CD4-positive, alpha-beta T cell (primary cell): ENCODE results near the gene ICOS. TPM values are rescaled to one million over a fixed set of nuclear protein-coding genes. Genes with fewer than 3 reads are reported as not detected.

ENCODE experiments used
- ATAC-seq: fragments of 200-7000 bp; cut with Tn5 transposase; one replicate; pipeline ENCODE4 v1.10.0; 2022; ENCODE audit warnings: mild to moderate bottlenecking; ENCODE audit not compliant: poor library complexity
- CTCF ChIA-PET: fragments of 350-600 bp; sonication (Branson Sonifier 250); formaldehyde crosslinking; loops from one replicate; lab custom pipeline; 2021; ENCODE audit warnings: antibody characterized with exemption, inconsistent platforms; lab: Charles Lee
- POLR2A ChIA-PET: fragments of 350-600 bp; sonication (Branson Sonifier 250); formaldehyde crosslinking; loops from one replicate; lab custom pipeline; 2021; ENCODE audit warnings: antibody characterized with exemption, inconsistent platforms; lab: Charles Lee
- DNase-seq, 14 experiments: peaks; one replicate each; pipeline ENCODE4 v3.0.0-alpha.2; 2013 to 2020; ENCODE audit warnings: mixed read lengths in 2 of 14
- H3K27ac ChIP-seq, 2 donors: one replicate each; pipeline versions ENCODE4 v1.5.1 to v1.7.0; 2013; ENCODE audit warnings: low read length in 2 of 2, low read depth in 1 of 2, mild to moderate bottlenecking in 1 of 2
- H3K27me3 ChIP-seq, 2 experiments: 1 replicate in 1 of 2; 2 replicates in 1 of 2; pipeline versions ENCODE4 v1.6.1 to v1.7.0; 2013; ENCODE audit warnings: low read length in 2 of 2, control low read depth in 1 of 2, mild to moderate bottlenecking in 1 of 2, moderate library complexity in 1 of 2; ENCODE audit not compliant: insufficient read depth in 2 of 2, control insufficient read depth in 1 of 2
- H3K36me3 ChIP-seq: one replicate; pipeline ENCODE4 v1.6.1; 2013; ENCODE audit warnings: low read length, control low read depth; ENCODE audit not compliant: insufficient read depth
- H3K4me1 ChIP-seq: one replicate; pipeline ENCODE4 v1.6.1; 2013; ENCODE audit warnings: low read length, control low read depth; ENCODE audit not compliant: insufficient read depth
- H3K4me3 ChIP-seq: one replicate; pipeline ENCODE4 v1.5.1; 2013; ENCODE audit warnings: mild to moderate bottlenecking, low read length, moderate library complexity
- H3K9me3 ChIP-seq, 2 experiments: 1 replicate in 1 of 2; 2 replicates in 1 of 2; pipeline versions ENCODE4 v1.6.1 to v1.7.0; 2013; ENCODE audit warnings: low read length in 2 of 2, mild to moderate bottlenecking in 2 of 2, control low read depth in 1 of 2, moderate library complexity in 1 of 2; ENCODE audit not compliant: control insufficient read depth in 1 of 2, insufficient read depth in 1 of 2
- H3K27ac Mint-ChIP-seq: one replicate; pipeline ENCODE4 v1.8.0; 2020; ENCODE audit warnings: mixed read lengths
- H3K27me3 Mint-ChIP-seq: one replicate; pipeline ENCODE4 v1.8.0; 2021; ENCODE audit warnings: mixed read lengths
- H3K36me3 Mint-ChIP-seq: one replicate; pipeline ENCODE4 v1.8.0; 2021; ENCODE audit warnings: low read depth, mixed read lengths
- H3K4me1 Mint-ChIP-seq: one replicate; pipeline ENCODE4 v1.8.0; 2021; ENCODE audit warnings: low read depth, mixed read lengths
- H3K4me3 Mint-ChIP-seq: one replicate; pipeline ENCODE4 v1.8.0; 2020; ENCODE audit warnings: mild to moderate bottlenecking, mixed read lengths
- H3K9me3 Mint-ChIP-seq: one replicate; pipeline ENCODE4 v1.8.0; 2020; ENCODE audit warnings: mixed read lengths
- intact Hi-C, 2 experiments: fragments of 100-400 bp; cut with DNase I in 1 of 2; cut with micrococcal nuclease in 1 of 2; formaldehyde crosslinking; loops; one replicate each; pipeline versions ENCODE4 v1.15.1 to v1.9.0; 2023 to 2025; cut with DNase I, micrococcal nuclease
- total RNA-seq, 174 experiments: library from RNA in 2 of 174; stranded (reverse) in 2 of 174; gene quantifications; one replicate each; pipeline ENCODE4 v1.2.3 and lab custom pipeline; 2021 to 2026
- TF ChIP-seq, protein P1 (sequence below): fragments of 200-600 bp; IDR thresholded peaks from one replicate; pipeline ENCODE4 v1.8.0; 2022; ENCODE audit warnings: antibody characterized with exemption, mild to moderate bottlenecking

Gene ICOS
- total RNA-seq, 2 experiments from 2014 or later, result 93.3 to 98.1 TPM

DNA sequence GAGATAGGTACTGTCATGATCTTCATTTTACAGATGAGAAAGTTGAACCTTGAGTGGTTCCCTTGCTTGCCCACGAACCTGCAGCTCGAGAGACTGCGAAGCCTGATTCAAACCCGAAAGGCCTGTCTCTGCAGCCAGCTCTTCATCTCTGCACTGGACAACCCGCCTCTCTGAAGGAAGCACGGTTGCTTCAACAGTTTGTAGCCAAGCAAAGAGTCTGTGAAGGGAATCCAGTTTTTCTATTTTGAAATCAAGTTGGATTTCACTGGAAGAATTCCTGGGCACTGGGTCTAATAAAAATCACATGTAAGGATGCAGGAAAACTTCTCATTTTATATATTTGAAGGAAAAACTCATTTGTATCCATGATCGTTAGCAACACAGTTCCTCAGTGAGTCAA lies 21.3 kb upstream of the ICOS start:
- Mint-ChIP-seq H3K36me3 (no peaks in the 10 kb centered on the region), H3K27me3 (no peaks in the 10 kb centered on the region), H3K4me3 (peak overlapping the region; percentile 52), H3K4me1 (peaks cover 25% of the 10 kb centered on the region), H3K27ac (peak overlapping the region; percentile 1), H3K9me3 (no peaks in the 10 kb centered on the region)
- Histone ChIP-seq H3K27ac (no peak overlapping the region), H3K36me3 (no peaks in the 10 kb centered on the region), H3K4me1 (peaks cover 7% of the 10 kb centered on the region), H3K4me3 (peak overlapping the region; percentile 4), H3K27me3 (no peaks in the 10 kb centered on the region), H3K9me3 (no peaks in the 10 kb centered on the region)
- CTCF ChIA-PET, result no interaction called here
- POLR2A ChIA-PET, result interaction anchor here (0.7 to 1.2 kb wide), 3 partner anchors 18 to 100 kb away, joined by 3 to 5 read pairs (median 3); partner anchors contain the start of gene ICOS
- TF ChIP-seq, protein P1, sequence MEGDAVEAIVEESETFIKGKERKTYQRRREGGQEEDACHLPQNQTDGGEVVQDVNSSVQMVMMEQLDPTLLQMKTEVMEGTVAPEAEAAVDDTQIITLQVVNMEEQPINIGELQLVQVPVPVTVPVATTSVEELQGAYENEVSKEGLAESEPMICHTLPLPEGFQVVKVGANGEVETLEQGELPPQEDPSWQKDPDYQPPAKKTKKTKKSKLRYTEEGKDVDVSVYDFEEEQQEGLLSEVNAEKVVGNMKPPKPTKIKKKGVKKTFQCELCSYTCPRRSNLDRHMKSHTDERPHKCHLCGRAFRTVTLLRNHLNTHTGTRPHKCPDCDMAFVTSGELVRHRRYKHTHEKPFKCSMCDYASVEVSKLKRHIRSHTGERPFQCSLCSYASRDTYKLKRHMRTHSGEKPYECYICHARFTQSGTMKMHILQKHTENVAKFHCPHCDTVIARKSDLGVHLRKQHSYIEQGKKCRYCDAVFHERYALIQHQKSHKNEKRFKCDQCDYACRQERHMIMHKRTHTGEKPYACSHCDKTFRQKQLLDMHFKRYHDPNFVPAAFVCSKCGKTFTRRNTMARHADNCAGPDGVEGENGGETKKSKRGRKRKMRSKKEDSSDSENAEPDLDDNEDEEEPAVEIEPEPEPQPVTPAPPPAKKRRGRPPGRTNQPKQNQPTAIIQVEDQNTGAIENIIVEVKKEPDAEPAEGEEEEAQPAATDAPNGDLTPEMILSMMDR, result no peak
- ATAC-seq, result no peak
- intact Hi-C loops, result loop anchor here in 1 of 2 experiments (10.0 kb wide), 1 partner anchor 1340 kb away; no protein-coding TSS in a partner anchor
- DNase-seq, result no peak

DNA sequence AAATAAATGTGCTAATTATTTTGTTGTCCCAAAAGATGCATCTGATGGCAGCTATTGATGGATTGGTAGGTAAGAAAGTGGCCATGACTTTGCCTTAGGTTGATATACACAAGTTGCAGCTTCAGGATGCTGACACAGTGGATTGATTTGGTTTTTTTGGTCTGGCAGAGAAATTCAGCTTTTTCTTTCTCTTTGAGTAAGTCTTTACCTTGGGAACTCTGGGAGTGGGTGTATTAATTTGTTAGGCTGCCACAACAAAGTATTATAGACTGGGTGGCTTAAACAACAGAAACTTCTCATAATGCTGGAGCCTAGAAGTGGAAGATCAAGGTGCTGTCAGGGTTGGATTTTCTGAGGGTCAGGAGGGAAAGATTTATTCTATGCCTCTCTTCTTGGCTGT lies 19.8 kb upstream of the ICOS start:
- no peak for ATAC-seq
- Histone ChIP-seq H3K36me3 (no peaks in the 10 kb centered on the region), H3K4me1 (peaks cover 7% of the 10 kb centered on the region), H3K4me3 (no peak overlapping the region), H3K9me3 (no peaks in the 10 kb centered on the region), H3K27ac (no peak overlapping the region), H3K27me3 (no peaks in the 10 kb centered on the region)
- Mint-ChIP-seq H3K27me3 (no peaks in the 10 kb centered on the region), H3K9me3 (no peaks in the 10 kb centered on the region), H3K27ac (no peak overlapping the region), H3K4me1 (peaks cover 25% of the 10 kb centered on the region), H3K4me3 (no peak overlapping the region), H3K36me3 (no peaks in the 10 kb centered on the region)
- no peak for DNase-seq
- CTCF ChIA-PET, result no interaction called here
- TF ChIP-seq, protein P1, result no peak
- intact Hi-C loops, result loop anchor here in 1 of 2 experiments (10.0 kb wide), 1 partner anchor 1342 kb away; no protein-coding TSS in a partner anchor
- POLR2A ChIA-PET, result interaction anchor here (0.7 kb wide), 1 partner anchor 50 kb away, joined by 3 read pairs; no protein-coding TSS in a partner anchor

DNA sequence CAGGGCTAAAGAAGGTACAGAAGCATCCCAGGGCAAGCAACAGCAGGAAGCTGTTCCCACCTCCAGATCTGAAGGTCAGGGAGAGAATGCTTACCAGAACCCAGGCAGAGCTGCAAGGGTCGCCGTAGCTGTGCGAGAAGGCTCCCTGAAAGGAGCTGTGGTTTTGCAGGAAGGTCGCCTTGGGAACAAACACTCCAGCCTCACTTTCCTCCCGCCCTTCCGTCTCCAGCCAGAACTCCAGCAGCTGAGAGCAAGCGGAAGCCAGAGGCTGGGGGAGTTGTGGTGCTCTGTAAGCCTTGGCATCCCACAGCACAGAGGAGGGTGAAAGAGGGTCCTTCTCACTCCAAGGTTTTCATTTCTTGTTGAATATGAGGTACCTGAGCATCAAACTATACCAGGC lies 18.3 kb upstream of the ICOS start:
- TF ChIP-seq, protein P1, result no peak
- H3K27ac Mint-ChIP-seq, result no peak overlapping the region
- Histone ChIP-seq H3K4me3 (no peak overlapping the region), H3K27ac (no peak overlapping the region), H3K27me3 (no peaks in the 10 kb centered on the region), H3K36me3 (no peaks in the 10 kb centered on the region), H3K4me1 (peaks cover 7% of the 10 kb centered on the region), H3K9me3 (no peaks in the 10 kb centered on the region)
- H3K4me1 Mint-ChIP-seq, result peaks cover 25% of the 10 kb centered on the region
- CTCF ChIA-PET, result no interaction called here
- H3K27me3 Mint-ChIP-seq, result no peaks in the 10 kb centered on the region
- intact Hi-C loops, result loop anchor here in 1 of 2 experiments (10.0 kb wide), 1 partner anchor 1343 kb away; no protein-coding TSS in a partner anchor
- ATAC-seq (no peak), DNase-seq (no peak)
- H3K4me3 Mint-ChIP-seq, result no peak overlapping the region
- H3K9me3 Mint-ChIP-seq, result no peaks in the 10 kb centered on the region
- H3K36me3 Mint-ChIP-seq, result no peaks in the 10 kb centered on the region
- POLR2A ChIA-PET, result interaction anchor here (0.6 to 0.7 kb wide), 2 partner anchors 147 to 207 kb away, joined by 3 read pairs; no protein-coding TSS in a partner anchor
